HEK293 (cell line): ENCODE data around the gene CDKAL1.

Source experiments
- CTCF ChIA-PET: fragments of 350-600 bp; formaldehyde crosslinking; extraction: SDS; loops from one replicate; lab custom pipeline; 2021; ENCODE audit warnings: antibody characterized with exemption; lab: Yijun Ruan, JAX
- POLR2A ChIA-PET: fragments of 300-600 bp; formaldehyde crosslinking; extraction: SDS; loops from one replicate; lab custom pipeline; 2020; ENCODE audit warnings: antibody characterized with exemption, inconsistent platforms; lab: Yijun Ruan, JAX
- H3K27ac ChIP-seq: fragments of 200-500 bp; sonication (Bioruptor generic); 2 replicates; pipeline ENCODE4 v1.5.1; 2014; ENCODE audit warnings: low read depth, low read length, control low read depth, inconsistent platforms; ENCODE audit errors: extremely low read depth
- H3K36me3 ChIP-seq, 2 experiments: fragments of 200-500 bp in 1 of 2; sonication (Bioruptor generic) in 1 of 2; 1 replicate in 1 of 2; 2 replicates in 1 of 2; pipeline ENCODE4 v1.5.1; 2014 to 2017; ENCODE audit warnings: inconsistent platforms in 2 of 2, low read length in 2 of 2; ENCODE audit not compliant: control insufficient read depth in 2 of 2, insufficient read depth in 1 of 2
- H3K4me1 ChIP-seq: fragments of 200-500 bp; sonication (Bioruptor generic); 2 replicates; pipeline ENCODE4 v1.5.1; 2014; ENCODE audit warnings: mild to moderate bottlenecking, low read length, inconsistent platforms; ENCODE audit not compliant: control insufficient read depth, insufficient read depth
- H3K4me3 ChIP-seq: 2 replicates; pipeline ENCODE4 v1.5.1; 2011; ENCODE audit warnings: low read depth, mild to moderate bottlenecking, control low read depth, low read length, moderate library complexity
- H3K9me3 ChIP-seq: fragments of 200-500 bp; sonication (Bioruptor generic); 2 replicates; pipeline ENCODE4 v1.5.1; 2014; ENCODE audit warnings: low read depth, low read length, inconsistent platforms; ENCODE audit not compliant: control insufficient read depth, insufficient read depth
- KLF10 ChIP-seq: fragments of 450-650 bp; IDR thresholded peaks from 2 replicates; pipeline ENCODE4 v1.5.1; 2018; ENCODE audit warnings: missing biosample characterization, mild to moderate bottlenecking, missing genetic modification characterization
- PRDM1 ChIP-seq: fragments of 450-650 bp; formaldehyde crosslinking; IDR thresholded peaks from 2 replicates; pipeline ENCODE4; 2016; ENCODE audit warnings: missing biosample characterization, missing genetic modification characterization
- ZBTB7A ChIP-seq: fragments of 450-650 bp; formaldehyde crosslinking; IDR thresholded peaks from 2 replicates; pipeline ENCODE4 v1.5.1; 2016; ENCODE audit warnings: low read depth, missing biosample characterization, missing genetic modification characterization
- ZNF114 ChIP-seq: fragments of 450-650 bp; formaldehyde crosslinking; IDR thresholded peaks from 2 replicates; pipeline ENCODE4 v1.5.0; 2017; ENCODE audit warnings: missing biosample characterization, missing genetic modification characterization
- ZNF140 ChIP-seq: fragments of 450-650 bp; formaldehyde crosslinking; IDR thresholded peaks from 2 replicates; pipeline ENCODE4 v1.5.1; 2016; ENCODE audit warnings: missing biosample characterization, missing genetic modification characterization
- ZNF16 ChIP-seq: fragments of 450-650 bp; formaldehyde crosslinking; IDR thresholded peaks from 2 replicates; pipeline ENCODE4 v1.5.1; 2016; ENCODE audit warnings: low read depth, missing biosample characterization, missing genetic modification characterization
- ZNF221 ChIP-seq: fragments of 450-650 bp; formaldehyde crosslinking; IDR thresholded peaks from 2 replicates; pipeline ENCODE4 v1.5.1; 2017; ENCODE audit warnings: missing biosample characterization, missing genetic modification characterization, borderline replicate concordance
- ZNF248 ChIP-seq: fragments of 450-650 bp; formaldehyde crosslinking; IDR thresholded peaks from 2 replicates; pipeline ENCODE4 v1.5.1; 2017; ENCODE audit warnings: missing biosample characterization, missing genetic modification characterization
- ZNF292 ChIP-seq: fragments of 450-650 bp; formaldehyde crosslinking; IDR thresholded peaks from 2 replicates; pipeline ENCODE4 v1.5.1; 2016; ENCODE audit warnings: low read depth, missing biosample characterization, missing genetic modification characterization, borderline replicate concordance
- ZNF548 ChIP-seq: fragments of 450-650 bp; formaldehyde crosslinking; IDR thresholded peaks from 2 replicates; pipeline ENCODE4 v1.5.1; 2016; ENCODE audit warnings: missing biosample characterization, missing genetic modification characterization
- ZNF558 ChIP-seq: fragments of 450-650 bp; formaldehyde crosslinking; IDR thresholded peaks from 2 replicates; pipeline ENCODE4 v1.5.1; 2016; ENCODE audit warnings: missing biosample characterization, missing genetic modification characterization
- ZNF585B ChIP-seq: fragments of 450-650 bp; formaldehyde crosslinking; IDR thresholded peaks from 2 replicates; pipeline ENCODE4 v1.5.1; 2016; ENCODE audit warnings: missing biosample characterization, missing genetic modification characterization
- ZNF596 ChIP-seq: fragments of 450-650 bp; IDR thresholded peaks from 2 replicates; pipeline ENCODE4 v1.5.0; 2018; ENCODE audit warnings: missing biosample characterization, mild to moderate bottlenecking, missing genetic modification characterization, moderate library complexity
- ZNF776 ChIP-seq: fragments of 450-650 bp; formaldehyde crosslinking; IDR thresholded peaks from 2 replicates; pipeline ENCODE4 v1.5.0; 2017; ENCODE audit warnings: missing biosample characterization, missing genetic modification characterization, borderline replicate concordance
- ZNF837 ChIP-seq: fragments of 450-650 bp; formaldehyde crosslinking; IDR thresholded peaks from 2 replicates; pipeline ENCODE4 v1.5.1; 2016; ENCODE audit warnings: missing biosample characterization, missing genetic modification characterization
- ZSCAN30 ChIP-seq: fragments of 450-650 bp; IDR thresholded peaks from 2 replicates; pipeline ENCODE4 v1.5.1; 2018; ENCODE audit warnings: missing biosample characterization, mild to moderate bottlenecking, missing genetic modification characterization, moderate library complexity
- TF ChIP-seq, protein P1 (sequence below): fragments of 450-650 bp; formaldehyde crosslinking; IDR thresholded peaks from 2 replicates; pipeline ENCODE4 v1.5.1; 2016; ENCODE audit warnings: missing biosample characterization, missing genetic modification characterization
- TF ChIP-seq, protein P2 (sequence below): fragments of 450-650 bp; formaldehyde crosslinking; IDR thresholded peaks from 2 replicates; pipeline ENCODE4 v1.5.1; 2016; ENCODE audit warnings: missing biosample characterization, missing genetic modification characterization
- TF ChIP-seq, protein P3 (sequence below): fragments of 450-650 bp; formaldehyde crosslinking; IDR thresholded peaks from 2 replicates; pipeline ENCODE4 v1.5.1; 2016; ENCODE audit warnings: missing biosample characterization, missing genetic modification characterization
- TF ChIP-seq, protein P4 (sequence below): sonication (generic); formaldehyde crosslinking; IDR thresholded peaks from 2 replicates; pipeline ENCODE4 v1.8.1; 2022; ENCODE audit warnings: mild to moderate bottlenecking, moderate library complexity, missing genetic modification reagents
- TF ChIP-seq, protein P5 (sequence below): fragments of 450-650 bp; formaldehyde crosslinking; IDR thresholded peaks from 2 replicates; pipeline ENCODE4 v1.5.1; 2016; ENCODE audit warnings: missing biosample characterization, missing genetic modification characterization

The CDKAL1 gene

DNA sequence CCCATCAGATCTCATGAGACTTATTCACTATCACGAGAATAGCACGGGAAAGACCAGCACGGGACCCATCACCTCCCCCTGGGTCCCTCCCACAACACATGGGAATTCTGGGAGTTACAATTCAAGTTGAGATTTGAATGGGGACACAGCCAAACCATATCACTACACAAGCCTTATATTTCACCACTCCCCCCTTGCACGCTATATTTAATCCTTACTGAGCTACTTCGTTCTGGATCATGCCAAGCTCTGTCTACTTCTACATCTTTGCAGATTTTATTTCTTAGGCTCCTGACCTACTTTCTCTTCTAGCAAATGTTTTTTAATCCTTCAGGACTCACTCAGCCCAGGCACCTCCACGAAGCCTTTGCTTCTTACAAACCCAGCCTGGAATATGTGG, 606.7 kb downstream of the CDKAL1 start (continued):
- TF ChIP-seq, protein P1, sequence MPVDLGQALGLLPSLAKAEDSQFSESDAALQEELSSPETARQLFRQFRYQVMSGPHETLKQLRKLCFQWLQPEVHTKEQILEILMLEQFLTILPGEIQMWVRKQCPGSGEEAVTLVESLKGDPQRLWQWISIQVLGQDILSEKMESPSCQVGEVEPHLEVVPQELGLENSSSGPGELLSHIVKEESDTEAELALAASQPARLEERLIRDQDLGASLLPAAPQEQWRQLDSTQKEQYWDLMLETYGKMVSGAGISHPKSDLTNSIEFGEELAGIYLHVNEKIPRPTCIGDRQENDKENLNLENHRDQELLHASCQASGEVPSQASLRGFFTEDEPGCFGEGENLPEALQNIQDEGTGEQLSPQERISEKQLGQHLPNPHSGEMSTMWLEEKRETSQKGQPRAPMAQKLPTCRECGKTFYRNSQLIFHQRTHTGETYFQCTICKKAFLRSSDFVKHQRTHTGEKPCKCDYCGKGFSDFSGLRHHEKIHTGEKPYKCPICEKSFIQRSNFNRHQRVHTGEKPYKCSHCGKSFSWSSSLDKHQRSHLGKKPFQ (tag by site-specific recombination), result no peak
- TF ChIP-seq, protein P2, sequence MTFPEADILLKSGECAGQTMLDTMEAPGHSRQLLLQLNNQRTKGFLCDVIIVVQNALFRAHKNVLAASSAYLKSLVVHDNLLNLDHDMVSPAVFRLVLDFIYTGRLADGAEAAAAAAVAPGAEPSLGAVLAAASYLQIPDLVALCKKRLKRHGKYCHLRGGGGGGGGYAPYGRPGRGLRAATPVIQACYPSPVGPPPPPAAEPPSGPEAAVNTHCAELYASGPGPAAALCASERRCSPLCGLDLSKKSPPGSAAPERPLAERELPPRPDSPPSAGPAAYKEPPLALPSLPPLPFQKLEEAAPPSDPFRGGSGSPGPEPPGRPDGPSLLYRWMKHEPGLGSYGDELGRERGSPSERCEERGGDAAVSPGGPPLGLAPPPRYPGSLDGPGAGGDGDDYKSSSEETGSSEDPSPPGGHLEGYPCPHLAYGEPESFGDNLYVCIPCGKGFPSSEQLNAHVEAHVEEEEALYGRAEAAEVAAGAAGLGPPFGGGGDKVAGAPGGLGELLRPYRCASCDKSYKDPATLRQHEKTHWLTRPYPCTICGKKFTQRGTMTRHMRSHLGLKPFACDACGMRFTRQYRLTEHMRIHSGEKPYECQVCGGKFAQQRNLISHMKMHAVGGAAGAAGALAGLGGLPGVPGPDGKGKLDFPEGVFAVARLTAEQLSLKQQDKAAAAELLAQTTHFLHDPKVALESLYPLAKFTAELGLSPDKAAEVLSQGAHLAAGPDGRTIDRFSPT (tag by site-specific recombination), result no peak
- TF ChIP-seq ZNF558 (tag by site-specific recombination) (no peak), PRDM1 (tag by site-specific recombination) (no peak), ZNF248 (tag by site-specific recombination) (no peak), ZBTB7A (tag by site-specific recombination) (no peak)
- TF ChIP-seq, protein P3, sequence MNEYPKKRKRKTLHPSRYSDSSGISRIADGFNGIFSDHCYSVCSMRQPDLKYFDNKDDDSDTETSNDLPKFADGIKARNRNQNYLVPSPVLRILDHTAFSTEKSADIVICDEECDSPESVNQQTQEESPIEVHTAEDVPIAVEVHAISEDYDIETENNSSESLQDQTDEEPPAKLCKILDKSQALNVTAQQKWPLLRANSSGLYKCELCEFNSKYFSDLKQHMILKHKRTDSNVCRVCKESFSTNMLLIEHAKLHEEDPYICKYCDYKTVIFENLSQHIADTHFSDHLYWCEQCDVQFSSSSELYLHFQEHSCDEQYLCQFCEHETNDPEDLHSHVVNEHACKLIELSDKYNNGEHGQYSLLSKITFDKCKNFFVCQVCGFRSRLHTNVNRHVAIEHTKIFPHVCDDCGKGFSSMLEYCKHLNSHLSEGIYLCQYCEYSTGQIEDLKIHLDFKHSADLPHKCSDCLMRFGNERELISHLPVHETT (tag by site-specific recombination), result no peak
- TF ChIP-seq, protein P4, sequence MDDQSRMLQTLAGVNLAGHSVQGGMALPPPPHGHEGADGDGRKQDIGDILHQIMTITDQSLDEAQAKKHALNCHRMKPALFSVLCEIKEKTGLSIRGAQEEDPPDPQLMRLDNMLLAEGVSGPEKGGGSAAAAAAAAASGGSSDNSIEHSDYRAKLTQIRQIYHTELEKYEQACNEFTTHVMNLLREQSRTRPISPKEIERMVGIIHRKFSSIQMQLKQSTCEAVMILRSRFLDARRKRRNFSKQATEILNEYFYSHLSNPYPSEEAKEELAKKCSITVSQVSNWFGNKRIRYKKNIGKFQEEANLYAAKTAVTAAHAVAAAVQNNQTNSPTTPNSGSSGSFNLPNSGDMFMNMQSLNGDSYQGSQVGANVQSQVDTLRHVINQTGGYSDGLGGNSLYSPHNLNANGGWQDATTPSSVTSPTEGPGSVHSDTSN (CRISPR knock-in tag), result no peak
- TF ChIP-seq, all 188 proteins: peak for 0

DNA sequence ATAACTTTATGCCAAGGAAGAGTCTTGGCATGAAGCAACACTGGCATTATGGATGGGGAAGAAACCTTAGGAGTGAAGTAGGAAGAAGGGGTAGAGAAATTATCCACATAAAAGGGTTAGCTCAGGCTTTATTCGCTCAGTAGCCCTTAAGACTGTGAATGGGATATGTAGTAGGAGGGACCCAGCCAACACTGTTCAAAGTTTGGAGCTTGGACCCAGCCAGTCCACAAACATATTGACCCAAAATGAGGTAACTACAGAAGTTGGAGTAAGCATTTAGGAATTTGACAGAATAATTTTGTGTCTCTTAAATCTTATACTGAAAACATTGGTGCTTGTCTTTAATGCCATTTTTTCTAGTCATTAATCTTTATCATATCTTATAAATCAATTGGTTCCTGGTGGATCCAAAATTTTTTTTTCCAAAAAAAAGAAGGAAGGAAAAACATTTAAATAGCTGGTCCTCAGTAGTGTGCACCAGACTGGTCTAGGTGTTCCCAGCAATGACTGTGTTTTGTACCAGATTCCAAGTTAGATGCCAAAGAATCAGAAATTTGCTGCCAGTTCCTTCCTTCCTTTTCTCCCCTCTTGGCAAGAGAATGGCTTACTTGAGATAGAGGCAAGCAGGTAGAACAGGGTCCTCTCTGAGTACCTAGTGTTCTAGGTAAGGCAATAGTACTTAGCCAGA, 607.5 kb downstream of the CDKAL1 start:
- Histone ChIP-seq H3K9me3 (no peaks in the 10 kb centered on the region), H3K36me3 (no peaks in the 10 kb centered on the region), H3K4me1 (peaks cover 15% of the 10 kb centered on the region), H3K27ac (no peak overlapping the region), H3K4me3 (no peak overlapping the region)
- CTCF ChIA-PET, result interaction anchor here (0.6 kb wide), 3 partner anchors 9 to 196 kb away, joined by 3 to 5 read pairs (median 4); no protein-coding TSS in a partner anchor
- POLR2A ChIA-PET, result no interaction called here
- TF ChIP-seq KLF10 (no peak), ZSCAN30 (tag by site-specific recombination) (no peak), ZNF221 (tag by site-specific recombination) (no peak), ZNF837 (tag by site-specific recombination) (no peak), ZNF16 (tag by site-specific recombination) (no peak), ZNF548 (tag by site-specific recombination) (no peak)

DNA sequence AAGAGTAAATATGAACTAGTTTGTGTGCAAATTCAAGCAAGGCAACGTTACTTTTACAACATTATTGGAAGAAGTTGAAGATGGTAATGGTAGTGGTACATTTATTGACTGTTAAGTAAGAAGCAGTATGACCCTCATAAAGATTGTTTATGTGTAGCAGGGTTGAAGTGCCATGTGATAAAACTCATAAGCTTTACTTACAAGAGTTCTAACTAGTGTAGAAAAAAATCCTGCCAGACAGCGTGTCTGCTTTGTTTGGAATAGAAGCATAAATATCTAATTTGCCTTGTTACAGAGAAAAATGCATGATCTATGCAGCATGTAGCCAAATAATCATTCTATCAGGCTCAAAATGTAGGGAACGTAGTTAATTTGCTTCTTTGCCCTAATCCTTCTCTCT, 608.5 kb downstream of the CDKAL1 start:
- POLR2A ChIA-PET, result no interaction called here
- CTCF ChIA-PET, result interaction anchor here (0.6 kb wide), 1 partner anchor 11 kb away, joined by 5 read pairs; no protein-coding TSS in a partner anchor
- H3K4me3 ChIP-seq, result no peak overlapping the region
- no peaks in the 10 kb centered on the region for H3K36me3 ChIP-seq
- H3K4me1 ChIP-seq, result peaks cover 15% of the 10 kb centered on the region
- no peak overlapping the region for H3K27ac ChIP-seq
- H3K9me3 ChIP-seq, result no peaks in the 10 kb centered on the region
- TF ChIP-seq ZNF585B (tag by site-specific recombination), result no peak
- TF ChIP-seq ZNF596 (tag by site-specific recombination), result no peak
- no peak for TF ChIP-seq ZNF776 (tag by site-specific recombination)
- no peak for TF ChIP-seq ZNF114
- no peak for TF ChIP-seq ZNF140 (tag by site-specific recombination)
- TF ChIP-seq ZNF292 (tag by site-specific recombination), result no peak
- TF ChIP-seq, protein P4 (CRISPR knock-in tag), result no peak
- TF ChIP-seq, protein P3 (tag by site-specific recombination), result no peak
- TF ChIP-seq, protein P5, sequence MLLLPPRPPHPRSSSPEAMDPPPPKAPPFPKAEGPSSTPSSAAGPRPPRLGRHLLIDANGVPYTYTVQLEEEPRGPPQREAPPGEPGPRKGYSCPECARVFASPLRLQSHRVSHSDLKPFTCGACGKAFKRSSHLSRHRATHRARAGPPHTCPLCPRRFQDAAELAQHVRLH, result no peak
